ENCODE data around the gene LGI4. TPM values are rescaled to one million over a fixed set of nuclear protein-coding genes. Genes with fewer than 3 reads are reported as not detected.

The LGI4 gene
- total RNA-seq, 1 donor from 2014 or later: not detected

DNA sequence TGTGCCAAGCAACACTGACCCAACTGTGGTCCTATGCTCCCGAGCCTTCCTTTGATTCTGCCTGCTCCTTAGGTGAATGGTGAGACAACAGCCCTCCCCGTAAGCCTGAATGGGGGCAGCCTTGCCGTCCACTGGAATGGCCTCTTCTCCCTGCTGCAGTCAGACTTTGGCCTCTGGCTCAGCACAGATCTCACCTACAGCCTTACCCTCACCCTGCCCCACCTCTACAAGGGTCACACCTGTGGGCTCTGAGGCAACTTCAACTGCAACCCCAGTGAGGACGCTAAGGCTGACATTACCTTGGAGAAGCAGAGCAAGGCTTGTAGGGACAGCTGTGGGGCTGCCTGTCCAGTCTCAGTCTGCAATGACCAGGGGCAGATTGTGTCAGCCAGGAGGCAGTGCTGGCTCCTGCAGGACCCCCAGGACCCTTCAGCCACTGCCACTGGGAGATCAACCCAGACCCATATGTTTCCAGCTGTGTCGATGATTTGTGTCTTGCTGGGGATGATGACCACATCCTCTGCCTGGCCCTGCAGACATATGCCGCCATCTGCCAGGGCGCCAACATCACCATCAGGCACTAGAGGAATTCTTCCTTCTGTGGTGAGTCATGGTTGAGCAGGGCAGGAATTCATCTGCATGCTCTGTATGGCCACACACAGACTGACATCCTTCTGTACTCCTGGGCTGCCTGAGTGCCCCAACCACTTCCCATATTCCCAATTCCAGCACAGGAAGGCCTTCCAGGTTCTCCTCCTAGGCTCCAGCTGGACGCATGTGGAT is 46.5 kb downstream of the LGI4 start:
- DNase-seq (ENCODE audit: extremely low read depth, low read depth, low spot score): no peak

DNA sequence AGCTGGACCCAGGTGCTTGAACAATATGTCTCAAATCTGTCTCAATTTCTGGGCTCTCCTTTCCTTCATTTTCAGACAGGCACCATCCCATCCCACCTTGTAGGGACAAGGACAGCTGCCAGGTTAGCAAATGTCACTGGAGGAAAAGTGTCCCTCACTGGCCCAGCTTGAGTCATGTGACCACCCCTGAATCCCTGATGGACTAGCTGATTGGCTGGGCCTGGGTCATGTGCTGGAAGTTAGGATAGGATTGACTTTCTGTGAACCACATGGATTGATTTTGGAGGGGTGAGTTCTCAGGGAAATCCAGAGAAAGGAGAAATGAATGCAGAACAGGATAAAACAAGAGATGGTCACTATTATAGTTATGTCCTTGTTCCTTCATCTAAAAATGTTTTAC is 47.5 kb downstream of the LGI4 start:
- no peak for DNase-seq (ENCODE audit: extremely low read depth, low read depth, low spot score)

DNA sequence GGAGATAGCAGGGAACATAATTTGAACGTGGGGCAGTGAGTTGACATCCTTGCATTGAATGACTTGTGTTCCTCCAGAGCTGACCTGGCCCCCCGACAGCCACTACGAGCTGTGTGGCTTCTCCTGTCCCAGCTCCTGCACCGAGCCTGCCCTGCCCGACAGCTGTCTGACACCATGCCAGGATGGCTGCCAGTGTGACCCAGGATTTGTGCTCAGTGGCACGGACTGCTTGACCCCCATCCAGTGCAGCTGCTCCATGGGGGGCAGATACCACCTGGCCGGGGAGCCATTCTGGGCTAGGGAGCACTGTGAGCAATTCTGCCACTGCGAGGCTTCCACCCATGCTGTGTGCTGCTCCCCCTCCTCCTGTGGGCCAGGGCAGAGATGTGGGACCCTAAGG is 48.4 kb downstream of the LGI4 start:
- DNase-seq (ENCODE audit: extremely low read depth, low read depth, low spot score): no peak

DNA sequence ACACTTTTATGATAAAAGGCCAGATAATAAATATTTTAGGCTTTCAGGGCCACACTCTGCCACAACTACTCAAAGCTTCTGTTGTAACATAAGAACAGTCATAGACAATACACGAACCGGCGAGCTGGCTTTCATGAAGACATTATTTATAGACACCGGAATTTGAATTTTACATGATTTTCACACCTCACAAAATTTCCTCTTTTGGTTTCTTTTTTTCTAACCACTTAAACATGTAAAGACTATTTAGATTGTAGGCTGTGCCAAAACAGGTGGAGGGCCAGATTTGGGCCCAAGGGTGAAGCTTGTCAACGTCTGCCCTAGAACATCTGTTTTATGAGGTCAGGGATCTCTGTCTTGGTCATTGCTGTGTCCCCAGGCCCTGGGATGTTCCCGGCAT is 48.9 kb downstream of the LGI4 start:
- DNase-seq (ENCODE audit: extremely low read depth, low read depth, low spot score): no peak

DNA sequence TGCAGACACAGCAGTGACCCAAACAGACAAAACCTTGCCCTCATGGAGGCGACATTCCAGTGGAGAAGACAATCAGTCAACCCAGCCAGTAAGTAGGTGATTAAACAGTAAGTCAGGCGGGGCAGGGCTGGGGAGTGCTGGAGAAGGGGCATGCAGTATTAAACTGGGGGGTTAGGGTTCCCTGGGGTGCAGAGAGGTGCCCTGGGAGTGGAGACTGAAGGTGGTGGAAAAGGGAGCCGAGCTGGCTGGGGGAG is 50.4 kb downstream of the LGI4 start:
- no peak for DNase-seq (ENCODE audit: extremely low read depth, low read depth, low spot score)

DNA sequence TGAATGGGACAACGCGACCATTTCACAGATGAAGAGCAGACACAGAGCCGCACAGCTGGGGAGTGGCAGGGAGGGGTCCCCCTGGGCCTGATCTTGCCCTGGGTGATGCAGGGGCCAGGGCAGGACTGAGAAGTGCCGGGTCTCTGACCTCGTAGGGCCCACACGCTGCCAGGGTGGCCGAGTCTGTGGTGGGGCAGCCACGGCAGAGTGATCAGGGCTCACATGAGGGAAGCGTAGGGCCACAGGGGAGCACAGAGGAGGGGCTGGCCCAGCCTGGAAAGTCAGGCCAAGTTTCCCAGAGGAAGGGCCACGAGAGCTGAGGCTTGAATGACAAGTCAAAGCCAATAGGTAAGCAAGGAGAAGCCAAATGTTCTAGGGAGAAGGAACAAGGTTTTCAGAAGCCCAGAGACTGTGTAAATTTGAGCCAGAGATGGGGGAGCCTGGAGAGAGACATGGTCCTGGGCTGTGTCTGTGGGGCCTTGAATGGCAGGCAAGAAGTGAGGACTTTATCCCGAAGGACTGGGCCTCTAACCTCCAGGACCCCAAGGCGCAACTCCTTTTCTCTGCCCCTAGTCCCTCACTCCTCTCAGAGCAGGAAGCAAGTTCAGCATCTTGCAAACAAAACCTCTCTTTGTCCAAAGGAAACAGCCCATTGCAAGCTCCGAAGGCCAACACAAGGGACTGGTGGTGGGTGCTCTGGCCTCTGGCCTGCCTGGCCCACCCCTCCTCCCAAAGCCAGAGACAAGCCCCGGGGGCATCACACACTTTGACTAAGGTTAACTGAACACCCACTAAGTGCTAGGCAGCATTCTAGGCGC is 51.0 kb downstream of the LGI4 start:
- no peak for DNase-seq (ENCODE audit: extremely low read depth, low read depth, low spot score)

DNA sequence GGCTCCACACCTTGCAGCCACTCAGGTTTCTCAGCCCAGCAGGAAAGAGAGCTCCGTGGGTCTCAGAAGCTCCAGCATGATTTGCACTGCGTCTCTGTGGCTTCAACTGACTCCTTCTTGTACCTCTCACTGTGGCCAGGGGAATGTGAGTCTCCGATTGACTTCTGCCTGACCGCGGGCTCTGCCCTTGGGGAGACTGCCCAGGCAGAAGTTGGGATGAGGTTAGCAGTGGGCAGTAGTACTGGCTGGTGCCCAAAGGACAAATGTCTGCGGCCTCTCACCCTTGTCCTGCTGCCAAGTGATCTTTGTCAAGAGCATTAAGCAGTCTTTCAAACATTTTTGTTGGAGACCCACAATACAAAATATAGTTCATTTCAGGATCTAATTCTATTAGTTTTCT is 53.7 kb downstream of the LGI4 start:
- no peak for DNase-seq (ENCODE audit: extremely low read depth, low read depth, low spot score)

DNA sequence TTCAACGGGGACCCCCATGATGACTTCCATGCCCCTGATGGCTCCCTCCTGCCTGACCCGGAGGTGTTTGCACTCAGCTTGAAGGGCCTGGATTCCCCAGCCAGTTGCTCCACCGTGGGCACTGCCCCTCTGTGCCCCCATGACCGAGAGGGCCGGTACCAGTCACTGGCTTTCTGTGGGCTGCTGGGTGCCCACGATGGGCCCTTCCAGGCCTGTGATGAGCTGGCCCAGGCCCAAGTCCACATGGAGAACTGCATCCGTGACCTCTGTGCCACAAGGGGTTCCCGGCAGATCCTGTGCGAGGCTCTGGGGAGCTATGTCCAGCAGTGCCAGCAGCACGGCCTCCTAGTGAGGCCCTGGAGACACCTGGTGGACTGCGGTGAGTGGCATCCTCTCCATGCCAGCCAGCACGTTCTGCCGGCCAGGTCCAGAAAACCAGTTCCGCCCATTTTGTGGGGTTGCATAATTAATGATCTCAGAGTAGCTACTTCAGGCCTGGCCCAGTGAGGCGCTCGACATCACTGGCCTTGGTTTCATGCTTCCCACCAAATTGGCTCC is 54.2 kb downstream of the LGI4 start:
- DNase-seq (ENCODE audit: extremely low read depth, low read depth, low spot score): no peak

DNA sequence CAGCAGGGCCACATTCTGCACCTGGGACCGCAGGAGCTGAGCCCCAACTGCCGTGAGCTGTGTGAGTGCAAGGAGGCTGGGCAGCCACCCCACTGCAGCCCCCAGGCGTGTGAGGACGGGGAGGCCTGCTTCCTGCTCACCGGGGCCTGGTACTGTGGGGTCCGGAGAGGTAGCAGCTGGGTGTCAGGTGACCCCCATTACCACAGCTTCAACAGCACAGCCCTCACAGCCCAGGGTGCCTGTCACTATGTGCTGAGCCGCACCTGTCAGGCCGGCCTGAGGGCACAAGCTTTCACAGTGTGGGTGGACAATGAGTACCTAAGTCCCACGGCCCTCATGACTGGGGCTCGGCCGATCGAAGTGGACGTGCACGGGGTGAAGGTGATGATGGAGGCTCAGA is 55.0 kb downstream of the LGI4 start:
- no peak for DNase-seq (ENCODE audit: extremely low read depth, low read depth, low spot score)

DNA sequence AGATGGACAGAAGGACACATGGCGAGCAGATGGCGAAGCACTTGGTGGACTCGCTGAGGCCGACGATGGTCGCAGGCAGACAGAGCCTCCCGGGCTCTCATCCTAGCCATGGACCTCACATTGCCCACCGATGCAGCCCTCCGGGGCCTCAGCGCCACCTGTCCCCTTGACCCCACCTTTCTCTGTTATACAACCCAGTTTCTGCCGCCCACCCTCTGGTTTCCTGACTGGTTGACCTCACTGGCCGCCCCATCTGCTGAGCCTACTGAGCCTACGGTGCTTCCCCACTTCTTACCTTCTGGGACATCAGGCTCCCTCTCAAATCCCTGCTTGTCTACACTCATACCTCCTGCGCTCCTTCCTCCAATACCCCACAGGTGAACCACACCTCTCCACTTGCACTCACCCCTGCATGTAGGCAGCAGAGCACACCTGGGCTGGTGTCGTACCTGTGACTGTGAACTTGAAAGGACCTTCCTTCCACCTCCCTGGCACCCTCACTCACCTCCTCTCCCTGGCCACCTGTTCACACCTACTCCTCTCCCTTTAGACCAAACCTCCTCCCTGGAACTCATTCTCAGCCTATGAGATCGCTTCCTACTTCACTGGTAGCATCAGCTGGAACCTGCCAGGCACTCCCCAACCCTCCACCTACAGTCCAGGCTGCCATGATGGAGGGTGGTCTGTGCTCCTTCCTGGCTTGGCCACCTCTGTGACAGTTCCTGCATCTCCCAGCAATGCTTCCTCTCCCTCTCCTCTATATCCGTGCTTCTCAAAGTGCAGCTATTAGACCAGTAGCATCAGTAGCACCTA is 57.2 kb downstream of the LGI4 start:
- no peak for DNase-seq (ENCODE audit: extremely low read depth, low read depth, low spot score)

DNA sequence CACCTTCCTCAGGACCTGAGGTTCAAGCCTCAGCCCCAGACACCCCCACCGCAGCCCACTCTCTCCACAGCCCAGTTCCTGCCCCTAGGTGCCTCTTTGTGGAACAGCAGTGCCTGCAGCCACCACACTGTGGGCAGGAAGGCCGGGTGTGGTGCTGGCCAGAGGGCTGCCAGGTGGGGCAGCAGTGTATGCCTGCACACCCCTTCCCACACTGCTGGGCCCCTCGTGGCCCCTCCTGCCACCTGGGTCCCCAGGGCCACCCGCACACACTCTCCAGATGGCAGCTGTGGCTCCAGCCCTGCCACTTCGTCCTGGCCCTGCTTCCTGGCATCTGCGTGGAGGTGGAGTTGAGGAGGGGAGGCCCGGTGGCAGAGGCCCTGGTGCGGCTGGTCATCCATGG is 58.2 kb downstream of the LGI4 start:
- DNase-seq (ENCODE audit: extremely low read depth, low read depth, low spot score): no peak

DNA sequence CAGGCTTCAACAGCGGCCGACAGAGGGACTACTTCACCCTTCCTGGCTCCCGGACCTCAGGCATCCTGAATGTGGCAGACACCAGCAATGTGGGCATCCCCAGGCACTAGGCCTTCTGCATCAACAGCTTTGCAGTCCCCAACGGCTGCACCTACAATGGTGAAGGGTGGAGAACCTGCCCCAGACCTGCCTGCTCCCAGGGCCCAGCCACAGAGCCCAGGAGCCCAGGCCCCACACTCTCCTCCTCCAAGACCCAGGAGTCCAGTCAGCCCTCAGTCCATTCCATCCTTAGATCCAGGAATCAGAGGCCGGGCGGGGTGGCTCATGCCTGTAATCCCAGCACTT is 58.9 kb downstream of the LGI4 start:
- DNase-seq (ENCODE audit: extremely low read depth, low read depth, low spot score): no peak

DNA sequence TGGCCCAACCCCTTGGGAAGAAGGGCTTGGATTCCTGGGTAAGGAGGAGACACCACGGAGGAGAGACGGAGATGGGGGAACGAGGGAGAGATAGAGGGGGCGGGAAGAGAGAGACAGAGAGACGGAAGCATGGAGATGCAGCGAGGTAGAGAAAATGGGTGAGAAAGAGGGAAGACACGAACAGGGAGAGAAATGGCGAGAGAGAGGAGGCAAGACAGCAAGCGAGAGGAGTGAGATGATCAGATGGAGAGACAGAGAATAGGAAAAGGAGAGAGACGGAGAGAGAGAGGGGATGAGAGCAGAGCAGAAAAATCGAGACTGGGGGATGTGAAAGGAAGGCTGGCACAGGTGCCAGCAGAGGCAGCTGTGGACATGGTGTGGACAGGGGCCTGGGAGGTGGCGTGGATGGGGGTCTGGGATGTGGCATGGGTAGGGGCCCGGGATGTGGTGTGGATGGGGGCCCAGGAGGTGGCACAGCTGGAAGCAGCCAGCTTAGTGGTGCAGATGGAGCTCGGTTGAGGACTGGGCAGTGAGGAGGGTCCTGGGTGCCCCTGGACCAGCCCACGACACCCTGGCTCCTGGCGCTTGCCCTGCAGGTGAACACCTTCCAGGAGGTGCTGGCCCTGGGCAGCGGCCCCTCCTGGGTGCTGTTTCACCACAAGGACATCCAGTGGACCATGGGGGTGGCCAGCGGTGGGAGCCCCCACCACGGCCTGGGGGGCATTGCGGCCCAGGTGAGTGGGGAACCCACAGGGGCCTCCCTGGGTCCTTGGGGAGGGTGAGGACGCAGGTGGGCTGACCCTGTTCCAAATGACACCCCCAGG is 59.4 kb downstream of the LGI4 start:
- DNase-seq (ENCODE audit: extremely low read depth, low read depth, low spot score): no peak

Other genes starting within 250 kb of the LGI4 start
- gene ZNF30, start 208.2 kb downstream of the LGI4 start, total RNA-seq: 2.2 and 3.8 TPM in 2 replicates
- gene ZNF792, start 170.8 kb downstream of the LGI4 start, total RNA-seq: 20.7 and 30.8 TPM in 2 replicates
- 61.2 and 127 TPM in 2 replicates for gene GRAMD1A, start 134.7 kb downstream of the LGI4 start, total RNA-seq
- 4.7 and 21.2 TPM in 2 replicates for gene SCN1B, start 104.6 kb downstream of the LGI4 start, total RNA-seq
- not detected in 2 replicates for gene HPN, start 93.3 kb downstream of the LGI4 start, total RNA-seq
- gene FXYD3, start 19.2 kb downstream of the LGI4 start, total RNA-seq: not detected in 2 replicates
- not detected in 2 replicates for gene FXYD1, start 3.8 kb upstream of the LGI4 start, total RNA-seq
- not detected in 2 replicates for gene FXYD7, start 8.2 kb upstream of the LGI4 start, total RNA-seq
- 105 and 166 TPM in 2 replicates for gene FXYD5, start 19.7 kb upstream of the LGI4 start, total RNA-seq
- not detected in 2 replicates for gene FAM187B, start 93.7 kb upstream of the LGI4 start, total RNA-seq
- 1.6 and 7.5 TPM in 2 replicates for gene LSR, start 113.9 kb upstream of the LGI4 start, total RNA-seq
- gene USF2, start 133.9 kb upstream of the LGI4 start, total RNA-seq: 73.1 and 80.6 TPM in 2 replicates
- gene HAMP, start 147.5 kb upstream of the LGI4 start, total RNA-seq: 0.06 TPM in 1 of 2 replicates, not detected in the other
- gene MAG, start 157.1 kb upstream of the LGI4 start, total RNA-seq: 0.68 TPM in 1 of 2 replicates, not detected in the other
- gene CD22, start 194.1 kb upstream of the LGI4 start, total RNA-seq: 0.29 and 1.8 TPM in 2 replicates
- gene FFAR1, start 212.8 kb upstream of the LGI4 start, total RNA-seq: not detected in 2 replicates
- gene FFAR3, start 223.4 kb upstream of the LGI4 start, total RNA-seq: not detected in 2 replicates
- not detected in 2 replicates for gene GPR42, start 236.0 kb upstream of the LGI4 start, total RNA-seq

Measured in glomerular endothelial cell (primary cell).